ENCODE data around the gene TXNIP. TPM values are rescaled to one million over a fixed set of nuclear protein-coding genes. Genes with fewer than 3 reads are reported as not detected.

TXNIP gene
- total and polyA plus RNA-seq, 4 donors = 178 to 1,810 (median 703) TPM

- Histone ChIP-seq H3K9me3 (ENCODE audit: control insufficient read depth in 4 of 4, insufficient read depth in 3 of 4, low read length in 3 of 4) (peaks cover 0 to under 1% (median 0%) of the 10 kb centered on the region in 4 donors), H3K27ac (ENCODE audit: low read depth in 1 of 2, low read length in 1 of 2) (peak overlapping the region; percentile 64 to 92), H3K36me3 (ENCODE audit: control insufficient read depth in 4 of 4, insufficient read depth in 4 of 4, low read length in 4 of 4) (peaks cover 0 to 3% (median under 1%) of the 10 kb centered on the region in 4 donors), H3K27me3 (ENCODE audit: control insufficient read depth in 3 of 3, insufficient read depth in 3 of 3, low read length in 2 of 3) (peaks cover 0 to 10% (median 4%) of the 10 kb centered on the region in 3 donors), H3K4me1 (ENCODE audit: control insufficient read depth in 5 of 5, insufficient read depth in 5 of 5, low read length in 5 of 5) (peaks cover 11 to 57% (median 18%) of the 10 kb centered on the region in 5 donors), H3K9ac (ENCODE audit: insufficient read depth in 1 of 2, low read length in 2 of 2) (no peak overlapping the region), H3K4me3 (peak overlapping the region; percentile 60)
- TF ChIP-seq, protein P1, sequence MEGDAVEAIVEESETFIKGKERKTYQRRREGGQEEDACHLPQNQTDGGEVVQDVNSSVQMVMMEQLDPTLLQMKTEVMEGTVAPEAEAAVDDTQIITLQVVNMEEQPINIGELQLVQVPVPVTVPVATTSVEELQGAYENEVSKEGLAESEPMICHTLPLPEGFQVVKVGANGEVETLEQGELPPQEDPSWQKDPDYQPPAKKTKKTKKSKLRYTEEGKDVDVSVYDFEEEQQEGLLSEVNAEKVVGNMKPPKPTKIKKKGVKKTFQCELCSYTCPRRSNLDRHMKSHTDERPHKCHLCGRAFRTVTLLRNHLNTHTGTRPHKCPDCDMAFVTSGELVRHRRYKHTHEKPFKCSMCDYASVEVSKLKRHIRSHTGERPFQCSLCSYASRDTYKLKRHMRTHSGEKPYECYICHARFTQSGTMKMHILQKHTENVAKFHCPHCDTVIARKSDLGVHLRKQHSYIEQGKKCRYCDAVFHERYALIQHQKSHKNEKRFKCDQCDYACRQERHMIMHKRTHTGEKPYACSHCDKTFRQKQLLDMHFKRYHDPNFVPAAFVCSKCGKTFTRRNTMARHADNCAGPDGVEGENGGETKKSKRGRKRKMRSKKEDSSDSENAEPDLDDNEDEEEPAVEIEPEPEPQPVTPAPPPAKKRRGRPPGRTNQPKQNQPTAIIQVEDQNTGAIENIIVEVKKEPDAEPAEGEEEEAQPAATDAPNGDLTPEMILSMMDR (IDR thresholded peaks at IDR 0.05; ENCODE audit: control extremely low read depth, extremely low read depth) = no peak
- WGBS, 2 donors = 6 to 9% methylated on average over 24 to 34 of the region's 36 CpGs
- DNase-seq (peak; percentile 24 to 46 (median 40)), ATAC-seq (ENCODE audit: insufficient read depth, low FRiP score) (no peak)
Measured at GRCh38 chr1:145962157-145963102, 33.9 kb downstream of the TXNIP start.

GRCh38 chr1:145961425-145962156 lies 34.8 kb downstream of the TXNIP start:
- Histone ChIP-seq H3K9ac (ENCODE audit: insufficient read depth in 1 of 2, low read length in 2 of 2) (no peak overlapping the region), H3K4me3 (peak overlapping the region; percentile 60), H3K27ac (ENCODE audit: low read depth in 1 of 2, low read length in 1 of 2) (peak overlapping the region in 1 of 2 donors; percentile 91), H3K27me3 (ENCODE audit: control insufficient read depth in 3 of 3, insufficient read depth in 3 of 3, low read length in 2 of 3) (peaks cover 0 to 10% (median 4%) of the 10 kb centered on the region in 3 donors), H3K36me3 (ENCODE audit: control insufficient read depth in 4 of 4, insufficient read depth in 4 of 4, low read length in 4 of 4) (no peaks in the 10 kb centered on the region), H3K9me3 (ENCODE audit: control insufficient read depth in 4 of 4, insufficient read depth in 3 of 4, low read length in 3 of 4) (no peaks in the 10 kb centered on the region), H3K4me1 (ENCODE audit: control insufficient read depth in 5 of 5, insufficient read depth in 5 of 5, low read length in 5 of 5) (peaks cover 11 to 58% (median 18%) of the 10 kb centered on the region in 5 donors)
- 1% methylated on average over 50 to 57 of the region's 57 CpGs for WGBS, 2 donors
- ATAC-seq (ENCODE audit: insufficient read depth, low FRiP score) (no peak), DNase-seq (peak; percentile 34 to 47 (median 42))
- TF ChIP-seq, protein P1 (IDR thresholded peaks at IDR 0.05; ENCODE audit: control extremely low read depth, extremely low read depth) = no peak

DNA sequence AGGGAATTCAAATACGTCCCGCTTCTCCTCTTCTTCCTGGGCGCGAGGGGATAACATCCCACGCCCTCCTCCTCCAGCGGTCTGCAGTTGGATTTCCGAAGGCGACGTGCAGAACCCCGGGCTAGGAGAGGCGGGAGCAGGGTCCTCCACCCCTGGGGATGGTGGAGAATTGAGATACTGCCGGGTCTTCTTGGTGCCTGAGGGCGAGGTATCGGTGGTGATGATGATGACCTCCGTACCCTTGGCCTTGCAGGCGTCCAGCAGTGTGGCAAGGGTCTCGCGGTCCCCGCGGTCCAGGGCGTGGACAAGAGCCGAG lies 35.3 kb downstream of the TXNIP start:
- H3K27ac ChIP-seq (ENCODE audit: low read depth in 1 of 2, low read length in 1 of 2) = peak overlapping the region; percentile 80 to 91
- peaks cover 0 to 14% (median 4%) of the 10 kb centered on the region in 3 donors for H3K27me3 ChIP-seq (ENCODE audit: control insufficient read depth in 3 of 3, insufficient read depth in 3 of 3, low read length in 2 of 3)
- ATAC-seq (ENCODE audit: insufficient read depth, low FRiP score) (no peak), DNase-seq (no peak)
- no peaks in the 10 kb centered on the region for H3K36me3 ChIP-seq (ENCODE audit: control insufficient read depth in 4 of 4, insufficient read depth in 4 of 4, low read length in 4 of 4)
- TF ChIP-seq, protein P1 (IDR thresholded peaks at IDR 0.05; ENCODE audit: control extremely low read depth, extremely low read depth) = no peak
- peak overlapping the region; percentile 21 to 70 for H3K9ac ChIP-seq (ENCODE audit: insufficient read depth in 1 of 2, low read length in 2 of 2)
- H3K4me3 ChIP-seq = peak overlapping the region; percentile 60
- 1% methylated on average over 19 to 22 of the region's 22 CpGs for WGBS, 2 donors
- no peaks in the 10 kb centered on the region for H3K9me3 ChIP-seq (ENCODE audit: control insufficient read depth in 4 of 4, insufficient read depth in 3 of 4, low read length in 3 of 4)
- H3K4me1 ChIP-seq (ENCODE audit: control insufficient read depth in 5 of 5, insufficient read depth in 5 of 5, low read length in 5 of 5) = peaks cover 11 to 62% (median 18%) of the 10 kb centered on the region in 5 donors

Measured in lung (tissue), 12 donors.